ENCODE results near the gene PGAP6. TPM values are rescaled to one million over a fixed set of nuclear protein-coding genes. Genes with fewer than 3 reads are reported as not detected.
A peak's percentile ranks its signal among the peaks of the same experiment; 100 is the strongest.

PGAP6 gene
- total RNA-seq, 1 donor from 2014 or later = 80.5 TPM

DNA sequence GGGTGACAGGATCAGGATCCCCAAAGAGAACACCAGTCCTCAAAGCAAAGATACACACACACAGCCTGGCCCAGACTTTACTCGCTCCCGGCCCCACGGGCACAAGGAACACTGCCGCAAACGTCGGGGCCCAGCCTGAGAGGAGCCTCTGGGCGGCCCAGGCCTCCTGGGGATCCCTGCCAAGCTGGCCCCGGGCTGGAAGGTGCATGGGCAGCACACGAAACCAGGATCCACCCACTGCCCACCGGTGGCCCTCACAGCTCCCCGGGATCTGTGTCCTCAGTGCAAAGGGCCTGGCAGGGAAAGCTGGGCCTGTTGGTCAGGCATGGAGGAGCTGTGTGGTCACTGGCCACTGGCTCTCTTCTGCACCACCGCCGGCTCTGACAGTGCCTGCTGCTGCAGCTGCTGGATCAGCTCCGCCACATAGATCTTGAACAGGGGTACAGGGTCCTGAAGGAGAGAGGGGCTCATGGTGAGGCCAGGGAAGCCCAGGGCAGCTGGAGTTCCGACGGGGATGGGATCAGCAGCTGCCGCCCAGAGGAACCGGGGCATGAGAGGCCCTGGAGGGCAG, 14.4 kb downstream of the PGAP6 start:
- Mint-ChIP-seq H3K27me3 (ENCODE audit: low read depth, unreplicated experiment) (no peaks in the 10 kb centered on the region), H3K36me3 (ENCODE audit: low read depth, unreplicated experiment) (peaks cover 2% of the 10 kb centered on the region), H3K4me1 (ENCODE audit: low read depth, unreplicated experiment) (peaks cover 9% of the 10 kb centered on the region), H3K27ac (ENCODE audit: unreplicated experiment) (peak overlapping the region; percentile 36), H3K4me3 (ENCODE audit: unreplicated experiment) (no peak overlapping the region), H3K9me3 (ENCODE audit: unreplicated experiment) (no peaks in the 10 kb centered on the region)
- Histone ChIP-seq H4K20me1 (ENCODE audit: insufficient read depth, low read length) (peaks cover 11% of the 10 kb centered on the region), H3K27me3 (ENCODE audit: insufficient read depth, low read length) (no peaks in the 10 kb centered on the region), H3K4me3 (ENCODE audit: insufficient read depth, low read depth, low read length) (no peak overlapping the region), H3K27ac (ENCODE audit: low read depth, low read length) (no peak overlapping the region), H3K9ac (ENCODE audit: low read length) (no peak overlapping the region), H3K36me3 (ENCODE audit: insufficient read depth, low read length) (no peaks in the 10 kb centered on the region), H3K4me1 (ENCODE audit: insufficient read depth, low read length) (peaks cover 8% of the 10 kb centered on the region), H3K79me2 (ENCODE audit: insufficient read depth, low read length) (no peaks in the 10 kb centered on the region), H2AFZ (ENCODE audit: low read depth, low read length) (no peak overlapping the region), H3K4me2 (ENCODE audit: low read length) (no peak overlapping the region), H3K9me3 (ENCODE audit: insufficient read depth, low read depth, low read length) (no peaks in the 10 kb centered on the region)
- FAIRE-seq (no peak), DNase-seq (ENCODE audit: low read depth) (no peak)
- TF ChIP-seq EZH2 (IDR thresholded peaks at IDR 0.05; ENCODE audit: insufficient read depth, low read length) = no peak

DNA sequence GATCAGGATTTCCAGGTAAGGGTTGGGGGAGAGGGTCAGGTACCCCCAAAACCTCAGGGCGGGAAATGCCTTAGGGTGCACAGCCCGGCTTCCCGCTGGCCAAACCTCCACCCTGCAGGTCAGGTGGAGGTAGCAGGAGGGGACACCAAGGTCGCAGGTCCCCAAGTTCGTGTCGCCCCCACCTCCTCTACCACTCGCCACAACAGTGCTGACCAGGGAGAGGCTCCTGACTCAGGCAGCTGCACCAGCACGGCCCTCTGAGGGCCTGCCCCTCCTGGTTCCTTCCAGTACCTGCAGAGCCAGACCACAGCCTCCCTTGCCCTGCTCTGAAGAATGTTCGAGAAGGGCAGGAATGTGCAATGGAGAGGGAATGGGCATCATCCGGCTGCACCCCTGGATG, 15.3 kb downstream of the PGAP6 start:
- Histone ChIP-seq H3K9me3 (ENCODE audit: insufficient read depth, low read depth, low read length) (no peaks in the 10 kb centered on the region), H3K36me3 (ENCODE audit: insufficient read depth, low read length) (no peaks in the 10 kb centered on the region), H3K27me3 (ENCODE audit: insufficient read depth, low read length) (no peaks in the 10 kb centered on the region), H2AFZ (ENCODE audit: low read depth, low read length) (no peak overlapping the region), H3K27ac (ENCODE audit: low read depth, low read length) (no peak overlapping the region), H3K4me3 (ENCODE audit: insufficient read depth, low read depth, low read length) (no peak overlapping the region), H3K4me2 (ENCODE audit: low read length) (no peak overlapping the region), H3K4me1 (ENCODE audit: insufficient read depth, low read length) (peaks cover 8% of the 10 kb centered on the region), H4K20me1 (ENCODE audit: insufficient read depth, low read length) (peaks cover 11% of the 10 kb centered on the region), H3K9ac (ENCODE audit: low read length) (no peak overlapping the region), H3K79me2 (ENCODE audit: insufficient read depth, low read length) (no peaks in the 10 kb centered on the region)
- no peak for TF ChIP-seq EZH2 (IDR thresholded peaks at IDR 0.05; ENCODE audit: insufficient read depth, low read length)
- TF ChIP-seq, protein P1, sequence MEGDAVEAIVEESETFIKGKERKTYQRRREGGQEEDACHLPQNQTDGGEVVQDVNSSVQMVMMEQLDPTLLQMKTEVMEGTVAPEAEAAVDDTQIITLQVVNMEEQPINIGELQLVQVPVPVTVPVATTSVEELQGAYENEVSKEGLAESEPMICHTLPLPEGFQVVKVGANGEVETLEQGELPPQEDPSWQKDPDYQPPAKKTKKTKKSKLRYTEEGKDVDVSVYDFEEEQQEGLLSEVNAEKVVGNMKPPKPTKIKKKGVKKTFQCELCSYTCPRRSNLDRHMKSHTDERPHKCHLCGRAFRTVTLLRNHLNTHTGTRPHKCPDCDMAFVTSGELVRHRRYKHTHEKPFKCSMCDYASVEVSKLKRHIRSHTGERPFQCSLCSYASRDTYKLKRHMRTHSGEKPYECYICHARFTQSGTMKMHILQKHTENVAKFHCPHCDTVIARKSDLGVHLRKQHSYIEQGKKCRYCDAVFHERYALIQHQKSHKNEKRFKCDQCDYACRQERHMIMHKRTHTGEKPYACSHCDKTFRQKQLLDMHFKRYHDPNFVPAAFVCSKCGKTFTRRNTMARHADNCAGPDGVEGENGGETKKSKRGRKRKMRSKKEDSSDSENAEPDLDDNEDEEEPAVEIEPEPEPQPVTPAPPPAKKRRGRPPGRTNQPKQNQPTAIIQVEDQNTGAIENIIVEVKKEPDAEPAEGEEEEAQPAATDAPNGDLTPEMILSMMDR (IDR thresholded peaks at IDR 0.05; ENCODE audit: insufficient read depth, low read depth, low read length) = no peak
- Mint-ChIP-seq H3K27ac (ENCODE audit: unreplicated experiment) (no peak overlapping the region), H3K36me3 (ENCODE audit: low read depth, unreplicated experiment) (peaks cover 2% of the 10 kb centered on the region), H3K4me1 (ENCODE audit: low read depth, unreplicated experiment) (peaks cover 9% of the 10 kb centered on the region), H3K27me3 (ENCODE audit: low read depth, unreplicated experiment) (peaks cover 2% of the 10 kb centered on the region), H3K9me3 (ENCODE audit: unreplicated experiment) (no peaks in the 10 kb centered on the region), H3K4me3 (ENCODE audit: unreplicated experiment) (no peak overlapping the region)
- FAIRE-seq = no peak
- DNase-seq (ENCODE audit: low read depth) = no peak

- DNase-seq (ENCODE audit: low read depth) = no peak
- H3K79me2 ChIP-seq (ENCODE audit: insufficient read depth, low read length) = no peaks in the 10 kb centered on the region
- Mint-ChIP-seq H3K27ac (ENCODE audit: unreplicated experiment) (no peak overlapping the region), H3K4me3 (ENCODE audit: unreplicated experiment) (no peak overlapping the region), H3K36me3 (ENCODE audit: low read depth, unreplicated experiment) (no peaks in the 10 kb centered on the region), H3K9me3 (ENCODE audit: unreplicated experiment) (no peaks in the 10 kb centered on the region), H3K27me3 (ENCODE audit: low read depth, unreplicated experiment) (peaks cover 2% of the 10 kb centered on the region), H3K4me1 (ENCODE audit: low read depth, unreplicated experiment) (peaks cover 3% of the 10 kb centered on the region)
- H3K27ac ChIP-seq (ENCODE audit: low read depth, low read length) = no peak overlapping the region
- H2AFZ ChIP-seq (ENCODE audit: low read depth, low read length) = no peak overlapping the region
- H3K9me3 ChIP-seq (ENCODE audit: insufficient read depth, low read depth, low read length) = no peaks in the 10 kb centered on the region
- no peak for FAIRE-seq
- peaks cover 10% of the 10 kb centered on the region for H4K20me1 ChIP-seq (ENCODE audit: insufficient read depth, low read length)
- peaks cover 6% of the 10 kb centered on the region for H3K4me1 ChIP-seq (ENCODE audit: insufficient read depth, low read length)
- TF ChIP-seq EZH2 (IDR thresholded peaks at IDR 0.05; ENCODE audit: insufficient read depth, low read length) = no peak
- TF ChIP-seq, protein P1 (IDR thresholded peaks at IDR 0.05; ENCODE audit: insufficient read depth, low read depth, low read length) = no peak
- no peak overlapping the region for H3K9ac ChIP-seq (ENCODE audit: low read length)
- no peaks in the 10 kb centered on the region for H3K27me3 ChIP-seq (ENCODE audit: insufficient read depth, low read length)
- H3K36me3 ChIP-seq (ENCODE audit: insufficient read depth, low read length) = no peaks in the 10 kb centered on the region
- no peak overlapping the region for H3K4me3 ChIP-seq (ENCODE audit: insufficient read depth, low read depth, low read length)
- no peak overlapping the region for H3K4me2 ChIP-seq (ENCODE audit: low read length)
These were observed 16.9 kb downstream of the PGAP6 start for GRCh38 chr16:364595-365491.

All from astrocyte (in vitro differentiated cells and primary cell).